HEK293 (cell line): Measurements from ENCODE around the gene TUT1.

Experiments
- HOXA7 ChIP-seq: sonication (generic); formaldehyde crosslinking; IDR thresholded peaks from 2 replicates; pipeline ENCODE4 v1.8.1; 2022; ENCODE audit warnings: missing genetic modification reagents, borderline replicate concordance
- KLF16 ChIP-seq: fragments of 450-650 bp; formaldehyde crosslinking; IDR thresholded peaks from 2 replicates; pipeline ENCODE4 v1.5.1; 2017; ENCODE audit warnings: missing biosample characterization, missing genetic modification characterization
- OSR2 ChIP-seq: fragments of 450-650 bp; formaldehyde crosslinking; IDR thresholded peaks from 2 replicates; pipeline ENCODE4 v1.5.1; 2016; ENCODE audit warnings: missing biosample characterization, missing genetic modification characterization
- SP3 ChIP-seq: fragments of 450-650 bp; formaldehyde crosslinking; IDR thresholded peaks from 2 replicates; pipeline ENCODE4 v1.5.1; 2016; ENCODE audit warnings: missing biosample characterization, missing genetic modification characterization
- SP7 ChIP-seq: fragments of 450-650 bp; formaldehyde crosslinking; IDR thresholded peaks from 2 replicates; pipeline ENCODE4 v1.5.1; 2016; ENCODE audit warnings: missing biosample characterization, missing genetic modification characterization
- YY2 ChIP-seq: fragments of 450-650 bp; formaldehyde crosslinking; IDR thresholded peaks from 2 replicates; pipeline ENCODE4 v1.5.1; 2016; ENCODE audit warnings: missing biosample characterization, missing genetic modification characterization
- ZBTB44 ChIP-seq: fragments of 450-650 bp; IDR thresholded peaks from 2 replicates; pipeline ENCODE4 v1.5.1; 2018; ENCODE audit warnings: missing biosample characterization, mild to moderate bottlenecking, missing genetic modification characterization
- ZBTB6 ChIP-seq: fragments of 450-650 bp; formaldehyde crosslinking; IDR thresholded peaks from 2 replicates; pipeline ENCODE4 v1.5.1; 2017; ENCODE audit warnings: missing biosample characterization, missing genetic modification characterization
- ZBTB7A ChIP-seq: fragments of 450-650 bp; formaldehyde crosslinking; IDR thresholded peaks from 2 replicates; pipeline ENCODE4 v1.5.1; 2016; ENCODE audit warnings: low read depth, missing biosample characterization, missing genetic modification characterization
- ZFHX2 ChIP-seq: fragments of 450-650 bp; formaldehyde crosslinking; conservative IDR thresholded peaks from 2 replicates; pipeline ENCODE4 v1.5.1; 2016; ENCODE audit warnings: missing biosample characterization, missing genetic modification characterization
- ZNF10 ChIP-seq: fragments of 450-650 bp; formaldehyde crosslinking; IDR thresholded peaks from 2 replicates; pipeline ENCODE4 v1.5.1; 2017; ENCODE audit warnings: missing biosample characterization, missing genetic modification characterization
- ZNF19 ChIP-seq: fragments of 450-650 bp; formaldehyde crosslinking; IDR thresholded peaks from 2 replicates; pipeline ENCODE4; 2016; ENCODE audit warnings: missing biosample characterization, missing genetic modification characterization, low read depth
- ZNF23 ChIP-seq: fragments of 450-650 bp; formaldehyde crosslinking; IDR thresholded peaks from 2 replicates; pipeline ENCODE4 v1.5.1; 2016; ENCODE audit warnings: missing biosample characterization, missing genetic modification characterization, borderline replicate concordance
- ZNF426 ChIP-seq: fragments of 450-650 bp; formaldehyde crosslinking; IDR thresholded peaks from 2 replicates; pipeline ENCODE4 v1.5.1; 2017; ENCODE audit warnings: missing biosample characterization, missing genetic modification characterization, mild to moderate bottlenecking, inconsistent platforms, moderate library complexity
- ZNF501 ChIP-seq: fragments of 450-650 bp; formaldehyde crosslinking; IDR thresholded peaks from 2 replicates; pipeline ENCODE4 v1.5.1; 2016; ENCODE audit warnings: missing biosample characterization, missing genetic modification characterization
- ZNF530 ChIP-seq: fragments of 450-650 bp; formaldehyde crosslinking; IDR thresholded peaks from 2 replicates; pipeline ENCODE4 v1.5.1; 2016; ENCODE audit warnings: low read depth, missing biosample characterization, missing genetic modification characterization
- ZNF621 ChIP-seq: fragments of 450-650 bp; formaldehyde crosslinking; IDR thresholded peaks from 2 replicates; pipeline ENCODE4 v1.5.1; 2017; ENCODE audit warnings: missing biosample characterization, missing genetic modification characterization
- ZNF645 ChIP-seq: fragments of 450-650 bp; formaldehyde crosslinking; IDR thresholded peaks from 2 replicates; pipeline ENCODE4; 2016; ENCODE audit warnings: missing biosample characterization, missing genetic modification characterization
- ZNF704 ChIP-seq: fragments of 450-650 bp; formaldehyde crosslinking; IDR thresholded peaks from 2 replicates; pipeline ENCODE4 v1.5.1; 2016; ENCODE audit warnings: missing biosample characterization, missing genetic modification characterization
- ZSCAN16 ChIP-seq: fragments of 450-650 bp; formaldehyde crosslinking; IDR thresholded peaks from 2 replicates; pipeline ENCODE4 v1.5.1; 2016; ENCODE audit warnings: missing biosample characterization, missing genetic modification characterization
- TF ChIP-seq, protein P1 (sequence below): fragments of 450-650 bp; formaldehyde crosslinking; IDR thresholded peaks from 2 replicates; pipeline ENCODE4 v1.5.1; 2016; ENCODE audit warnings: missing biosample characterization, missing genetic modification characterization, borderline replicate concordance
- TF ChIP-seq, protein P2 (sequence below): fragments of 450-650 bp; formaldehyde crosslinking; IDR thresholded peaks from 2 replicates; pipeline ENCODE4 v1.5.1; 2016; ENCODE audit warnings: missing biosample characterization, missing genetic modification characterization

The TUT1 gene

GRCh38 chr11:62601372-62602140 lies 10.2 kb upstream of the TUT1 start, which contains the start of gene MTA2 (continued):
- TF ChIP-seq ZBTB6 (tag by site-specific recombination) (no peak), OSR2 (tag by site-specific recombination) (no peak; the same call in 1 of the 2 replicates), ZNF23 (tag by site-specific recombination) (no peak), ZNF621 (no peak), SP3 (tag by site-specific recombination) (peak; percentile 53), ZFHX2 (peak; percentile 35), ZNF10 (no peak), ZNF645 (tag by site-specific recombination) (no peak), ZBTB7A (tag by site-specific recombination) (no peak), ZNF530 (tag by site-specific recombination) (no peak), KLF16 (no peak), ZSCAN16 (tag by site-specific recombination) (no peak), ZNF704 (tag by site-specific recombination) (no peak), YY2 (tag by site-specific recombination) (peak; percentile 52; the same call in 1 of the 2 replicates), ZBTB44 (tag by site-specific recombination) (no peak), ZNF426 (tag by site-specific recombination) (no peak), SP7 (tag by site-specific recombination) (0 out of 2 replicates have a peak, but pooled peaks have one; percentile 20), HOXA7 (CRISPR knock-in tag) (no peak), ZNF19 (tag by site-specific recombination) (no peak), ZNF501 (peak; percentile 43; the same call in 1 of the 2 replicates)
- TF ChIP-seq, protein P1, sequence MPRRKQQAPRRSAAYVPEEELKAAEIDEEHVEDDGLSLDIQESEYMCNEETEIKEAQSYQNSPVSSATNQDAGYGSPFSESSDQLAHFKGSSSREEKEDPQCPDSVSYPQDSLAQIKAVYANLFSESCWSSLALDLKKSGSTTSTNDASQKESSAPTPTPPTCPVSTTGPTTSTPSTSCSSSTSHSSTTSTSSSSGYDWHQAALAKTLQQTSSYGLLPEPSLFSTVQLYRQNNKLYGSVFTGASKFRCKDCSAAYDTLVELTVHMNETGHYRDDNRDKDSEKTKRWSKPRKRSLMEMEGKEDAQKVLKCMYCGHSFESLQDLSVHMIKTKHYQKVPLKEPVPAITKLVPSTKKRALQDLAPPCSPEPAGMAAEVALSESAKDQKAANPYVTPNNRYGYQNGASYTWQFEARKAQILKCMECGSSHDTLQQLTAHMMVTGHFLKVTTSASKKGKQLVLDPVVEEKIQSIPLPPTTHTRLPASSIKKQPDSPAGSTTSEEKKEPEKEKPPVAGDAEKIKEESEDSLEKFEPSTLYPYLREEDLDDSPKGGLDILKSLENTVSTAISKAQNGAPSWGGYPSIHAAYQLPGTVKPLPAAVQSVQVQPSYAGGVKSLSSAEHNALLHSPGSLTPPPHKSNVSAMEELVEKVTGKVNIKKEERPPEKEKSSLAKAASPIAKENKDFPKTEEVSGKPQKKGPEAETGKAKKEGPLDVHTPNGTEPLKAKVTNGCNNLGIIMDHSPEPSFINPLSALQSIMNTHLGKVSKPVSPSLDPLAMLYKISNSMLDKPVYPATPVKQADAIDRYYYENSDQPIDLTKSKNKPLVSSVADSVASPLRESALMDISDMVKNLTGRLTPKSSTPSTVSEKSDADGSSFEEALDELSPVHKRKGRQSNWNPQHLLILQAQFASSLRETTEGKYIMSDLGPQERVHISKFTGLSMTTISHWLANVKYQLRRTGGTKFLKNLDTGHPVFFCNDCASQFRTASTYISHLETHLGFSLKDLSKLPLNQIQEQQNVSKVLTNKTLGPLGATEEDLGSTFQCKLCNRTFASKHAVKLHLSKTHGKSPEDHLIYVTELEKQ (tag by site-specific recombination) = no peak
- TF ChIP-seq, protein P2, sequence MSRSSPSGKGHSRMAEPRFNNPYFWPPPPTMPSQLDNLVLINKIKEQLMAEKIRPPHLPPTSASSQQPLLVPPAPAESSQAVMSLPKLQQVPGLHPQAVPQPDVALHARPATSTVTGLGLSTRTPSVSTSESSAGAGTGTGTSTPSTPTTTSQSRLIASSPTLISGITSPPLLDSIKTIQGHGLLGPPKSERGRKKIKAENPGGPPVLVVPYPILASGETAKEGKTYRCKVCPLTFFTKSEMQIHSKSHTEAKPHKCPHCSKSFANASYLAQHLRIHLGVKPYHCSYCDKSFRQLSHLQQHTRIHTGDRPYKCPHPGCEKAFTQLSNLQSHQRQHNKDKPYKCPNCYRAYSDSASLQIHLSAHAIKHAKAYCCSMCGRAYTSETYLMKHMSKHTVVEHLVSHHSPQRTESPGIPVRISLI (tag by site-specific recombination) = no peak
